Measurements from ENCODE around the gene GJD3. TPM values are rescaled to one million over a fixed set of nuclear protein-coding genes. Genes with fewer than 3 reads are reported as not detected.

The GJD3 gene
- total RNA-seq, 1 experiment from 2014 or later = not detected

DNA sequence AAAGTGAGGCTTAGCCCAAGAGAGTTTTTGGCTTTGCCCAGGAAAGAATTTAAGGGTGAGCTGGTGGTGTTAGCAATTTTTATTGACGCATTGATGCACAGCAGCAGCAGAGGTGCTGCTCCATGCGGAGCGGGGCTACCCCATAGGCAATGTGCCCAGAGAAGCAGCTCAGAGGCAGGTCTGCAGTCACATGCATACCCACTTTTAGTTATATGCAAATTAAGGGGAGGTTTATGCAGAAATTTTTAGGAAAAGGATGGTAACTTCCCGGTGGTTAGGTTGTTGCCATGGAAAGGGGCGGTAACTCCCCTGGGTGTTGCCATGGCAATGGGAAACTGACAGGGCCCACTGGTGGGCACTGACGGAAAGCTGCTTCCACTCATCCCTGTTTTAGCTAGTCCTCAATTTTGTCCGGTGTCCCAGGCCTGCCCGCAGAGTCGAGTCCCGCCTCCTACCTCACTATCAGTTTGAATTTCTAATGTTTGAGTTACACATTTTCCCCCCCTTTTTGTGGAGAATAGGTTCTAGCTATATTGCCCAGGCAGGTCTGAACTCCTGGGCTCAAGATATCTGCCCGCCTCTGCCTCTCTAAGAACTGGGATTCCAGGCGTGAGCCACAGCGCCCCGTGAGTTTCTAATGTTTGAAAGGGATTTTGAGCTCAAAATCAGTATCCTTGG is 10.4 kb upstream of the GJD3 start:
- Mint-ChIP-seq H3K36me3 (ENCODE audit: insufficient read depth in 1 of 3, low read depth in 3 of 3) (peaks cover 0 to 5% (median 2%) of the 10 kb centered on the region in 3 experiments; a peak in 4 of 7 replicates), H3K4me3 (no peak overlapping the region; a peak in 1 of 5 replicates), H3K9me3 (peaks cover 6 to 8% of the 10 kb centered on the region in 2 experiments; a peak in 4 of 5 replicates), H3K4me1 (peaks cover 7 to 12% of the 10 kb centered on the region in 2 experiments), H3K27ac (peak overlapping the region in 1 of 3 experiments; percentile 80; a peak in 1 of 7 replicates), H3K27me3 (ENCODE audit: low read depth) (no peaks in the 10 kb centered on the region; the same call in 1 of the 2 replicates)
- Histone ChIP-seq H4K20me1 (ENCODE audit: control insufficient read depth, insufficient read depth, insufficient read length) (no peaks in the 10 kb centered on the region), H2BK5ac (ENCODE audit: insufficient read length, low read length) (no peak overlapping the region), H4K8ac (replicated peaks; ENCODE audit: insufficient read length, low read depth, low read length) (no peak overlapping the region), H3K4me2 (ENCODE audit: insufficient read depth, insufficient read length, low read length) (no peak overlapping the region), H3K27me3 (ENCODE audit: insufficient read depth, low read length) (no peaks in the 10 kb centered on the region), H3K23me2 (ENCODE audit: insufficient read length, low read depth, low read length, poor library complexity, severe bottlenecking) (no peaks in the 10 kb centered on the region), H2AK5ac (ENCODE audit: insufficient read length, low read length) (no peak overlapping the region), H3K27ac (ENCODE audit: insufficient read length, low read depth, low read length) (no peak overlapping the region), H3K4me1 (ENCODE audit: insufficient read depth, low read length) (no peaks in the 10 kb centered on the region), H2BK20ac (ENCODE audit: low read depth, low read length, poor library complexity, severe bottlenecking) (no peak overlapping the region), H3K56ac (ENCODE audit: insufficient read length, low read depth, low read length) (no peak overlapping the region), H3T11ph (ENCODE audit: low read length) (no peak overlapping the region), H3K79me2 (ENCODE audit: insufficient read depth, low read length) (no peaks in the 10 kb centered on the region), H4K91ac (ENCODE audit: insufficient read length, low read depth, low read length) (no peak overlapping the region), H2AFZ (ENCODE audit: low read length) (no peak overlapping the region), H4K5ac (ENCODE audit: insufficient read length, low read depth, low read length) (no peak overlapping the region), H3K9me3 (ENCODE audit: control insufficient read depth, low read depth, low read length) (no peaks in the 10 kb centered on the region), H3K79me1 (ENCODE audit: insufficient read depth, low read depth, low read length, poor library complexity, severe bottlenecking) (no peaks in the 10 kb centered on the region), H3K4ac (ENCODE audit: low read depth, low read length) (no peak overlapping the region), H3K9ac (ENCODE audit: extremely low read depth, insufficient read length, low read length) (no peak overlapping the region), H3K18ac (ENCODE audit: insufficient read length, low read depth, low read length) (no peak overlapping the region), H2BK15ac (ENCODE audit: low read depth, low read length) (no peak overlapping the region), H2BK120ac (ENCODE audit: low read depth, low read length, poor library complexity, severe bottlenecking) (no peak overlapping the region), H3K14ac (ENCODE audit: insufficient read depth, low read length) (no peak overlapping the region), H2BK12ac (ENCODE audit: insufficient read length, low read depth, low read length) (no peak overlapping the region), H3K23ac (ENCODE audit: insufficient read length, low read depth, low read length) (no peak overlapping the region)
- DNase-seq = no peak
- no CpG with 5 or more reads among the region's 14 CpGs for WGBS (ENCODE audit: extremely low coverage, insufficient read length, low lambda C conversion rate)
- TF ChIP-seq CTCF (conservative IDR thresholded peaks at IDR 0.05) = no peak
